Measurements from ENCODE around the gene DYNC1LI1.

DNA sequence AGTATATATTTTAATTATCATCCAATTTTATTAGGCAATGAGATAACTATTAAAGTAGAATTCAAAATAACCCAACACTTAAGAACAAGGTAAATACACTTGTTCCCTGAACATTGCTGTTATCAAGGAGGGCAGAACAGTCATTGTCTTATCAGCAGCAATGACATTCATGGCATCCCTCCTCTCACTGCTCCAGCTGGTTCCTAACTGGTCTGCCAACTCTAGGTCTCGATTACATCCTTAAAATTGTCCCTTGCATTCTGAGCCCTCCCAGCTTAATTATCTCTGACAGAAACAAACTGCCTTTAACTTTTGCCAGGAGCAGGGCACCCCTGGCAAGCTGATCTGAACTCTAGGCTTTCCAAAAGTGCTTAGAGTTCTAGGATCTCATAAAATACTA lies 14.0 kb upstream of the DYNC1LI1 start:
- TF ChIP-seq, protein P1, sequence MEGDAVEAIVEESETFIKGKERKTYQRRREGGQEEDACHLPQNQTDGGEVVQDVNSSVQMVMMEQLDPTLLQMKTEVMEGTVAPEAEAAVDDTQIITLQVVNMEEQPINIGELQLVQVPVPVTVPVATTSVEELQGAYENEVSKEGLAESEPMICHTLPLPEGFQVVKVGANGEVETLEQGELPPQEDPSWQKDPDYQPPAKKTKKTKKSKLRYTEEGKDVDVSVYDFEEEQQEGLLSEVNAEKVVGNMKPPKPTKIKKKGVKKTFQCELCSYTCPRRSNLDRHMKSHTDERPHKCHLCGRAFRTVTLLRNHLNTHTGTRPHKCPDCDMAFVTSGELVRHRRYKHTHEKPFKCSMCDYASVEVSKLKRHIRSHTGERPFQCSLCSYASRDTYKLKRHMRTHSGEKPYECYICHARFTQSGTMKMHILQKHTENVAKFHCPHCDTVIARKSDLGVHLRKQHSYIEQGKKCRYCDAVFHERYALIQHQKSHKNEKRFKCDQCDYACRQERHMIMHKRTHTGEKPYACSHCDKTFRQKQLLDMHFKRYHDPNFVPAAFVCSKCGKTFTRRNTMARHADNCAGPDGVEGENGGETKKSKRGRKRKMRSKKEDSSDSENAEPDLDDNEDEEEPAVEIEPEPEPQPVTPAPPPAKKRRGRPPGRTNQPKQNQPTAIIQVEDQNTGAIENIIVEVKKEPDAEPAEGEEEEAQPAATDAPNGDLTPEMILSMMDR (IDR thresholded peaks at IDR 0.05) = no peak
- TF ChIP-seq POLR2A (IDR thresholded peaks at IDR 0.05) = no peak

Measured in lower leg skin (tissue), 3 donors.